Fibroblast of lung (primary cell): ENCODE measurements around the gene LMNTD1.

Source experiments
- EZH2 ChIP-seq: IDR thresholded peaks from 2 replicates; pipeline ENCODE4 v1.5.1; 2012; ENCODE audit warnings: low read length, control low read depth, mild to moderate bottlenecking; ENCODE audit errors: missing control alignments
- TF ChIP-seq, protein P1 (sequence below), 2 donors: IDR thresholded peaks in 1 of 2; conservative IDR thresholded peaks in 1 of 2; 1 replicate in 1 of 2; 2 replicates in 1 of 2; pipeline ENCODE4 v1.5.1; 2011 to 2012; ENCODE audit warnings: low read length in 2 of 2, control low read depth in 1 of 2, inconsistent platforms in 1 of 2, low read depth in 1 of 2, mild to moderate bottlenecking in 1 of 2

- TF ChIP-seq, protein P1, sequence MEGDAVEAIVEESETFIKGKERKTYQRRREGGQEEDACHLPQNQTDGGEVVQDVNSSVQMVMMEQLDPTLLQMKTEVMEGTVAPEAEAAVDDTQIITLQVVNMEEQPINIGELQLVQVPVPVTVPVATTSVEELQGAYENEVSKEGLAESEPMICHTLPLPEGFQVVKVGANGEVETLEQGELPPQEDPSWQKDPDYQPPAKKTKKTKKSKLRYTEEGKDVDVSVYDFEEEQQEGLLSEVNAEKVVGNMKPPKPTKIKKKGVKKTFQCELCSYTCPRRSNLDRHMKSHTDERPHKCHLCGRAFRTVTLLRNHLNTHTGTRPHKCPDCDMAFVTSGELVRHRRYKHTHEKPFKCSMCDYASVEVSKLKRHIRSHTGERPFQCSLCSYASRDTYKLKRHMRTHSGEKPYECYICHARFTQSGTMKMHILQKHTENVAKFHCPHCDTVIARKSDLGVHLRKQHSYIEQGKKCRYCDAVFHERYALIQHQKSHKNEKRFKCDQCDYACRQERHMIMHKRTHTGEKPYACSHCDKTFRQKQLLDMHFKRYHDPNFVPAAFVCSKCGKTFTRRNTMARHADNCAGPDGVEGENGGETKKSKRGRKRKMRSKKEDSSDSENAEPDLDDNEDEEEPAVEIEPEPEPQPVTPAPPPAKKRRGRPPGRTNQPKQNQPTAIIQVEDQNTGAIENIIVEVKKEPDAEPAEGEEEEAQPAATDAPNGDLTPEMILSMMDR (conservative IDR thresholded peaks at IDR 0.05 in 1 of 2, IDR thresholded peaks at IDR 0.05 in 1 of 2; ENCODE audit: low read depth in 1 of 2, low read length in 2 of 2): no peak
- no peak for TF ChIP-seq EZH2
Observed at GRCh38 chr12:25598956-25599355, 45.9 kb upstream of the LMNTD1 start.
